ENCODE data around the gene LCTL. TPM values are rescaled to one million over a fixed set of nuclear protein-coding genes. Genes with fewer than 3 reads are reported as not detected.
"Not testable (repeated sequence)": the region's sequence is repeated elsewhere in the genome, so short reads cannot be mapped to it uniquely, and the experiment has no call there.

Gene LCTL
- total RNA-seq, 1 experiment from 2014 or later: 7.6 TPM

- DNase-seq (ENCODE audit: low read depth): no peak
Observed at GRCh38 chr15:66502491-66502890, 63.3 kb downstream of the LCTL start.

GRCh38 chr15:66500346-66500745 is 65.5 kb downstream of the LCTL start:
- not testable (repeated sequence) for DNase-seq (ENCODE audit: low read depth)

GRCh38 chr15:66498501-66499386 is 67.1 kb downstream of the LCTL start:
- peak; percentile 43 for DNase-seq (ENCODE audit: low read depth)

Other genes with a start within 250 kb of the LCTL start
- 17.9 and 25.2 TPM in 2 replicates for gene TIPIN, start 209.3 kb downstream of the LCTL start, total RNA-seq (2014; rRNA removed; shearing (Covaris generic))
- gene MAP2K1, start 179.1 kb downstream of the LCTL start, total RNA-seq (2014; rRNA removed; shearing (Covaris generic)): 49.0 and 65.6 TPM in 2 replicates
- 38.4 and 44.9 TPM in 2 replicates for gene SNAPC5, start 68.2 kb downstream of the LCTL start, total RNA-seq (2014; rRNA removed; shearing (Covaris generic))
- 2,422 and 2,963 TPM in 2 replicates for gene RPL4, start 61.1 kb downstream of the LCTL start, total RNA-seq (2014; rRNA removed; shearing (Covaris generic))
- gene ZWILCH, start 60.7 kb downstream of the LCTL start, total RNA-seq (2014; rRNA removed; shearing (Covaris generic)): 27.2 and 53.5 TPM in 2 replicates
- 8.0 and 12.7 TPM in 2 replicates for gene SMAD6, start 136.2 kb upstream of the LCTL start, total RNA-seq (2014; rRNA removed; shearing (Covaris generic))